Type B pancreatic cell (in vitro differentiated cells): ENCODE data around the gene MYORG. TPM values are rescaled to one million over a fixed set of nuclear protein-coding genes. Genes with fewer than 3 reads are reported as not detected.

Source experiments
- DNase-seq: peaks from one replicate; pipeline ENCODE4 v3.0.0; 2021; ENCODE audit warnings: mixed read lengths; ENCODE audit not compliant: unreplicated experiment; ENCODE audit errors: extremely low spot score
- H3K27ac Mint-ChIP-seq: 2 replicates; pipeline ENCODE4 v1.8.0; 2021; ENCODE audit warnings: mild to moderate bottlenecking, mixed read lengths
- H3K27me3 Mint-ChIP-seq: 2 replicates; pipeline ENCODE4 v1.8.0; 2021; ENCODE audit warnings: mixed read lengths
- H3K36me3 Mint-ChIP-seq: 2 replicates; pipeline ENCODE4 v1.8.0; 2021; ENCODE audit warnings: mixed read lengths
- H3K4me1 Mint-ChIP-seq: one replicate; pipeline ENCODE4 v1.8.0; 2021; ENCODE audit warnings: mixed read lengths; ENCODE audit not compliant: unreplicated experiment
- H3K4me3 Mint-ChIP-seq: 2 replicates; pipeline ENCODE4 v1.8.0; 2021; ENCODE audit warnings: mild to moderate bottlenecking, mixed read lengths
- H3K9me3 Mint-ChIP-seq: 2 replicates; pipeline ENCODE4 v1.8.0; 2021; ENCODE audit warnings: mixed read lengths
- total RNA-seq: library from RNA; stranded (reverse); gene quantifications from 2 replicates; pipeline ENCODE4 v1.2.1, GENCODE V29; 2021; ENCODE audit warnings: low replicate concordance
- TF ChIP-seq, protein P1 (sequence below): fragments of 200-600 bp; sonication (generic); conservative IDR thresholded peaks from 2 replicates; pipeline ENCODE4 v1.5.0; 2021; ENCODE audit warnings: antibody characterized with exemption, mild to moderate bottlenecking

MYORG gene
- total RNA-seq, 1 donor from 2014 or later, result 11.6 TPM

- peaks cover 9% of the 10 kb centered on the region for H3K4me1 Mint-ChIP-seq
- H3K27ac Mint-ChIP-seq, result no peak overlapping the region
- H3K9me3 Mint-ChIP-seq, result no peaks in the 10 kb centered on the region
- TF ChIP-seq, protein P1, sequence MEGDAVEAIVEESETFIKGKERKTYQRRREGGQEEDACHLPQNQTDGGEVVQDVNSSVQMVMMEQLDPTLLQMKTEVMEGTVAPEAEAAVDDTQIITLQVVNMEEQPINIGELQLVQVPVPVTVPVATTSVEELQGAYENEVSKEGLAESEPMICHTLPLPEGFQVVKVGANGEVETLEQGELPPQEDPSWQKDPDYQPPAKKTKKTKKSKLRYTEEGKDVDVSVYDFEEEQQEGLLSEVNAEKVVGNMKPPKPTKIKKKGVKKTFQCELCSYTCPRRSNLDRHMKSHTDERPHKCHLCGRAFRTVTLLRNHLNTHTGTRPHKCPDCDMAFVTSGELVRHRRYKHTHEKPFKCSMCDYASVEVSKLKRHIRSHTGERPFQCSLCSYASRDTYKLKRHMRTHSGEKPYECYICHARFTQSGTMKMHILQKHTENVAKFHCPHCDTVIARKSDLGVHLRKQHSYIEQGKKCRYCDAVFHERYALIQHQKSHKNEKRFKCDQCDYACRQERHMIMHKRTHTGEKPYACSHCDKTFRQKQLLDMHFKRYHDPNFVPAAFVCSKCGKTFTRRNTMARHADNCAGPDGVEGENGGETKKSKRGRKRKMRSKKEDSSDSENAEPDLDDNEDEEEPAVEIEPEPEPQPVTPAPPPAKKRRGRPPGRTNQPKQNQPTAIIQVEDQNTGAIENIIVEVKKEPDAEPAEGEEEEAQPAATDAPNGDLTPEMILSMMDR, result no peak
- DNase-seq, result no peak
- peaks cover 67% of the 10 kb centered on the region for H3K27me3 Mint-ChIP-seq
- H3K4me3 Mint-ChIP-seq, result no peak overlapping the region
- no peaks in the 10 kb centered on the region for H3K36me3 Mint-ChIP-seq
Observed at GRCh38 chr9:34383904-34384303, 7.2 kb upstream of the MYORG start.

- DNase-seq, result no peak
- Mint-ChIP-seq H3K27me3 (peaks cover 75% of the 10 kb centered on the region), H3K9me3 (no peaks in the 10 kb centered on the region), H3K4me3 (peak overlapping the region; percentile 50), H3K27ac (no peak overlapping the region), H3K36me3 (no peaks in the 10 kb centered on the region), H3K4me1 (peaks cover 9% of the 10 kb centered on the region)
- TF ChIP-seq, protein P1, result no peak
Observed at GRCh38 chr9:34382879-34383278, 6.2 kb upstream of the MYORG start.

- Mint-ChIP-seq H3K4me3 (peak overlapping the region; percentile 92), H3K4me1 (peaks cover 9% of the 10 kb centered on the region), H3K27me3 (peaks cover 73% of the 10 kb centered on the region), H3K36me3 (no peaks in the 10 kb centered on the region), H3K27ac (no peak overlapping the region), H3K9me3 (no peaks in the 10 kb centered on the region)
- DNase-seq, result peak; percentile 44
- TF ChIP-seq, protein P1, result no peak
Observed at GRCh38 chr9:34382054-34382453, 5.4 kb upstream of the MYORG start.

- no peak for DNase-seq
- no peak overlapping the region for H3K27ac Mint-ChIP-seq
- no peaks in the 10 kb centered on the region for H3K36me3 Mint-ChIP-seq
- no peaks in the 10 kb centered on the region for H3K9me3 Mint-ChIP-seq
- TF ChIP-seq, protein P1, result no peak
- H3K27me3 Mint-ChIP-seq, result peaks cover 73% of the 10 kb centered on the region
- H3K4me3 Mint-ChIP-seq, result peak overlapping the region; percentile 92
- peaks cover 9% of the 10 kb centered on the region for H3K4me1 Mint-ChIP-seq
Observed at GRCh38 chr9:34381323-34381722, 4.6 kb upstream of the MYORG start.

- Mint-ChIP-seq H3K27me3 (peaks cover 69% of the 10 kb centered on the region), H3K36me3 (no peaks in the 10 kb centered on the region), H3K4me3 (peak overlapping the region; percentile 92), H3K9me3 (no peaks in the 10 kb centered on the region), H3K4me1 (peaks cover 9% of the 10 kb centered on the region), H3K27ac (no peak overlapping the region)
- peak; percentile 77 for DNase-seq
- TF ChIP-seq, protein P1, result no peak
Observed at GRCh38 chr9:34380511-34381315, 4.0 kb upstream of the MYORG start.
